ENCODE measurements around the gene MAP6. TPM values are rescaled to one million over a fixed set of nuclear protein-coding genes. Genes with fewer than 3 reads are reported as not detected.

Gene MAP6
- total and polyA plus RNA-seq, 9 of the 15 experiments (the other 6 are each of a cell fraction or from before 2014, with no cell fraction given), result not detected

GRCh38 chr11:75576499-75576918 is 92.3 kb downstream of the MAP6 start (continued):
- TF ChIP-seq ZMIZ1 (IDR thresholded peaks at IDR 0.05; ENCODE audit: low read depth in 2 of 2, low read length in 2 of 2) (no peak), E2F8 (IDR thresholded peaks at IDR 0.05; ENCODE audit: low read depth, partially characterized antibody) (no peak), GTF2E2 (tag; IDR thresholded peaks at IDR 0.05) (no peak), KHSRP (IDR thresholded peaks at IDR 0.05) (no peak), CREB1 (IDR thresholded peaks at IDR 0.05) (no peak), CREB1 (CRISPR knock-in tag; IDR thresholded peaks at IDR 0.05) (no peak), KAT2B (IDR thresholded peaks at IDR 0.05; ENCODE audit: low read depth, low read length) (no peak), CHD4 (IDR thresholded peaks at IDR 0.05; ENCODE audit: insufficient read depth, insufficient replicate concordance, low read depth, low read length, poor library complexity, severe bottlenecking) (no peak), ZNF77 (CRISPR knock-in tag; IDR thresholded peaks at IDR 0.05) (no peak), CTBP1 (IDR thresholded peaks at IDR 0.05; ENCODE audit: borderline replicate concordance) (peak; percentile 35; the same call in 1 of the 2 replicates), SPI1 (IDR thresholded peaks at IDR 0.05; ENCODE audit: borderline replicate concordance, low read depth, low read length) (peak; percentile 97), ZNF407 (IDR thresholded peaks at IDR 0.05; ENCODE audit: low read depth) (no peak), USF2 (CRISPR knock-in tag; IDR thresholded peaks at IDR 0.05) (peak; percentile 30; the same call in 1 of the 2 replicates)

Measured in K562 (cell line).